IPS-18c (cell line): Measurements from ENCODE around the gene MRPL34.

Experiments used
- H3K4me3 ChIP-seq: 2 replicates; pipeline ENCODE4 v1.7.0; 2013; ENCODE audit warnings: low read depth, mild to moderate bottlenecking, low read length, moderate library complexity; ENCODE audit not compliant: insufficient read depth
- H3K9me3 ChIP-seq: one replicate; pipeline ENCODE4 v1.6.1; 2013; ENCODE audit warnings: mild to moderate bottlenecking, low read length, moderate library complexity; ENCODE audit not compliant: control insufficient read depth, insufficient read depth

Gene MRPL34

DNA sequence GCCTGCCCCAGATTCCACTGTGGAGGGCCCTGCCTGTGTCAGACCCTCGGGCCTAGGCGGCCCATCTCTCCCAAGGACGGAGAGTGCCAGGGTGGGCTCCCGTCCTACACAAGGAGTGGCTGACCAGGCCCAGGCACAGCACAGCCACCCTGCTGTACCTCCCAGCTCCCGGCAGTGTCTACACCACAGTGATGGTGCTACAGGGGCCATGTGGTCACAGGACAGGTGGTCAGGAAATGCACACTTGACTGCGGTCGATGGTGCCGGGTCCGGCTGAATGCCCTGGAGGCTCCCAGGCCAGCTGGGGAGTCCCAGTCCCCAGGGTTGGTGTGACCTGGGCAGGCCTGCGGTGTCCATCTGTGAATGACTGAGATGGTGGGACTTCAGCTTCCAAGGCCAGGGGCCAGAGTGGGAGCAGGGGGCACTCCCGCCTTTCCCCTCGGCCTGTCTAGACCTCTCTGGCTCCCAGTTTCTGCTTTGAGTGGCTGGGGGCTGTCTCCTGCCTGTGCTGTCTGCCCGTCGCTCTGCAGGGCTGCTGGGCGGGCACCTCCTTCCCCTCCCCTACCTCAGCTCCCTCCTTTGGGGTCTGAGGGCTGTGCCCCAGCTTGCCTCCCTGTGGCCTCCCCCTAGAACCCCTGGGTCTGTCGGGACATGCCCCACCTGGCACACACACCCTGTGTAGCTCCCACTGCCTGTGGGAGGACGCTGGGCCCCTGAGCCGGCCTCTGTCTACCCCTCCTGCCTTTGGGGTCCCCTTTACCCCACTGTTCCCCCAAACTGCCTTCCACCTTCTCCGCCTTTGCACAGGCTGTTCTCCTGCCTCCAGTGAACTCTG is 16.2 kb downstream of the MRPL34 start:
- Histone ChIP-seq H3K9me3 (no peaks in the 10 kb centered on the region), H3K4me3 (no peak overlapping the region)

DNA sequence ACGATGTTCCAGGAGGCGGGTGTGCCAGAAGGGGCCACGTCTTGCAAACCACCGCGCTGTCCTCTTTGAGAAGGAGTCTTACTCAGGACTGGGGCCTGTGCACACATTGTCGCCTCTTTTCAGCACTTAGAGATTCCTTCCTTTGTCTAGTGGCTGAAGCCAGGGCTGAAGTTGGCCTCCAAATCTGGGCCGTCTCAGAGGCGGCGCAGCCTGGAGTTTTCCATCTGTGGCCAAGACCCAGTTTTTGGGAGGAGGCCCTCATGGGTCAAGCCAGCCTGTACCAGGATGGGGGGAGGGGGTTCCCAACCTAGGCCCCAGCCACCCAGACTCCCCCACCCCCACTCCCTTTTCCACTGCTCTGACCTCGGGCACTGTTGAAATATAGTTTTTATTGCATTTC is 17.2 kb downstream of the MRPL34 start:
- Histone ChIP-seq H3K9me3 (no peaks in the 10 kb centered on the region), H3K4me3 (no peak overlapping the region)

DNA sequence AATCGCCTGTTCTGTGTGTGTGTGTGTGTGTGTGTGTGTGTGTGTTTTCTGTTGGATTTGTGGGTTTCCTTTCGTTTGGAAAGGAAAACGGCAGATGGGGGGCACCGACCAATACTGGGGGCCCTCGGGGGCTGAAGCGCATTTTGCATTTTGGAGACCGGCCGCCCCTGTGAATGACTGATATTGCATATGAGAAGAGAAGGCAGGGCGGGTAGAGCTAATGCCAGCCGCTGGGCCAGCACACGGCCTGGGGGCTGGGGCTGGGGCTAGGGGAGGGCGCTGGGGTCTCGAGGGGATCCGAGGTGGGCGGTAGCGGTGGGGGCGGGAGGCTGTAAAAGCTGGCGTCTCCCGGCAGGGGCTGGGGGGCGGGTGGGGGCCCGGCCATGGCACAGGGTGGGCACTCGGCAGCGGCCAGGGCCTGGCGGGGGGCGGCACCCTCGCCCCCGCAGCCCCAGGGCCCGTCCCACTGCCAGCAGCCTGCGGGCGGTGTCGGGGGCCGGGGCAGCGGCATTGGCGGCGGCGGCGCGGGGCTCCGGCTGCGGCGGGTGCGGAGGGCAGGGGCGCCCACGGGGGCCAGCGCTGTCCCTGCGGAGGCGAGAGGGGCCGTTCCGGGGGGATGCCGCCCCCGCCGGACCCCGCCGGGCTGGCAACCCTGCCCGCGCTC is 17.8 kb downstream of the MRPL34 start:
- Histone ChIP-seq H3K4me3 (no peak overlapping the region), H3K9me3 (peaks cover 3% of the 10 kb centered on the region)

GRCh38 chr19:17323964-17324332 is 18.3 kb downstream of the MRPL34 start:
- Histone ChIP-seq H3K9me3 (peaks cover 3% of the 10 kb centered on the region), H3K4me3 (no peak overlapping the region)

DNA sequence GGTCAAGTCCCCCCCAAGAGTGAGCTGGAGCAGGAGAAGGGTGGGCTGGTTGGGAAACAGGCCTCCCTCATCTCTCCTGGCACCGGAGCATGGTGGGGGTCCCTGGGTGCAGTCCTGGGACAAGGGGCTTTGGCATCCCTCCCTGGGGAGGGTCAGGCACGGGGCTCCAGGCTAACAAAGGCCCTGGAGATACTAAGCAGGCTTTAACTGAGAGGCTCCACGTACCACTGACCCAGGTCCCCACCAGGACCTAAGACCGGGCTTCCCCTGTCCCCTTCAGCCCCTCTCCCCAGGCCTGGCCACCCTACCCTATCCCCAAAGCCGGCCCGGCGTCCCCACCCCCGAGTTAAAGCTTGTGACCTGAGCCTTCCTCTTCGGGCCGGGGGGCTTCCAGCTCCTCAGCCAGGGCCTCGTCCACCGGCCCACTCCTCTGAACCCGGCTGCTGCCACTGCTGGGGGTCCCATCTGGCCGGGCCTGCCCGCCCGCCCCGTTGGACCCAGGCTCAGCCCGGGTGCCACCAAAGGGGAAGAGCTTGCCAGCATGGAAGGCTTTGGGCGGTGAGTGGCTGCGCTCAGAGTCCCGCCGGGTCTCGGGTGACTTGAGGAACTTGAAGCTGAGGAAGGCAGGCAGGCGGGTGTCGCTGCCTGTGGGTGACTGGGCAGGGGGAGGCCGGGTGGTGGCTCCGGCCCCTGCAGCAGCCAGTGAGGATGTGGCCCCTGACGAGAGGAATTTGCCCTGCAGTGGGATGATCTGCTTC is 18.9 kb downstream of the MRPL34 start:
- H3K4me3 ChIP-seq: no peak overlapping the region

GRCh38 chr19:17325133-17325532 is 19.5 kb downstream of the MRPL34 start:
- Histone ChIP-seq H3K9me3 (peaks cover 5% of the 10 kb centered on the region), H3K4me3 (no peak overlapping the region)

More for the DNA sequence above, 18.9 kb downstream of the MRPL34 start:
- H3K9me3 ChIP-seq: peaks cover 5% of the 10 kb centered on the region

DNA sequence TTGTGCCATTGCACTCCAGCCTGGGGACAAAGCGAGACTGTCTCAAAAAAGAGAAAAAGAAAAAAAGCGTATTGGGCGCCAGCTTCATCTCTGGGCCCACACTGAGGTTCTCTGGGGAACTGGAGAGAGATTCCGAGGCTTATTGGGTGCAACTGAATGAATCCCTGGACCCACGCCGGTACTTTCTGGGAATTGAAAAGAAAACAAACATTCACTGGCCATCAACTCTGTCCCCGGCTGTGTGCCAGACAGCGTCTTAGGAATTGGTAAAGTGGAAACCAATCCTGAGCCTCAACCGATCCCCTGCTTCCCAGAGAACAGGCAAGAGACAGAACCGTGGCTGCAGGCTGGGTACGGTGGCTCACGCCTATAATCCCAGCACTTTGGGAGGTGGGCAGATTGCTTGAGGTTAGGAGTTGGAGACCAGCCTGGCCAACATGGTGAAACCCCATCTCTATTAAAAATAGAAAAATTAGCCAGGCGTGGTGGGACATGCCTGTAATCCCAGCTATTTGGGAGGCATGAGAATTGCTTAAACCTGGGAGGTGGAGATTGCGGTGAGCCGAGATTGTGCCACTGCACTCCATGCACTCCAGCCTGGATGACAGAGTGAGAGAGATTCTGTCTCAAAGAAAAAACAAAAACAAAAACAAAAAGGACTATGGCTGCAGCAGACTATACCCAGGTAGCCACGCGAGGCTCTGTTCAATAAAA is 20.4 kb downstream of the MRPL34 start:
- Histone ChIP-seq H3K9me3 (peaks cover 5% of the 10 kb centered on the region), H3K4me3 (no peak overlapping the region)

- Histone ChIP-seq H3K4me3 (no peak overlapping the region), H3K9me3 (peaks cover 5% of the 10 kb centered on the region)
Observed at GRCh38 chr19:17326595-17326966, 20.9 kb downstream of the MRPL34 start.

DNA sequence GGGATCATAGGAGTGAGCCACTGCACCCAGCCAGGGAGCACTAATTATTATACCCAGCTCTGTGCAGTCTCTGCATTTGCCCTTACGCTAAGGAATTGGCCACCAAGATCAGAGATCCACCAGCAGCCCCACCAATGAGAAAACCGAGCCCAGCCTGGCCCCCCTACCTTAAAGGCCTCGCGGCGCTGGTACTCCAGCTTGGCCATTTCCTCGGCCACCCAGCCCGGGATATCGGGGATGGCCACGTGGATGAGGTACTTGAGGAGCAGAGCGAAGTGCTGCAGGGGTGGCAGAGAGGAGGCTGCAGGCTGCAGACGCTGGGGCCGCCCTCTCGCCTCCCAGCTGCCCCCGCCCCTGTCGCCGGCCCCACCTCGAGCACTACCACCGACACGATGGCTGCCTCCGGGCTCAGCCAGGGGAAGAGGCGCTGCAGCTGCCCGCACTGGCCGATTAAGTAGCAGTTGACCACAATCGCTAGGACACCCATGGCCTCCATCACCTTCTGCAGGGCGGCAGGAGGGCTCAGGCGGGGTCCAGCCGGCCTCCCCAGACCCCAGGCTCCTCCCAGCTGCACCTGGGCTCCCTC is 21.5 kb downstream of the MRPL34 start:
- Histone ChIP-seq H3K4me3 (peak overlapping the region; percentile 77), H3K9me3 (peaks cover 5% of the 10 kb centered on the region)

DNA sequence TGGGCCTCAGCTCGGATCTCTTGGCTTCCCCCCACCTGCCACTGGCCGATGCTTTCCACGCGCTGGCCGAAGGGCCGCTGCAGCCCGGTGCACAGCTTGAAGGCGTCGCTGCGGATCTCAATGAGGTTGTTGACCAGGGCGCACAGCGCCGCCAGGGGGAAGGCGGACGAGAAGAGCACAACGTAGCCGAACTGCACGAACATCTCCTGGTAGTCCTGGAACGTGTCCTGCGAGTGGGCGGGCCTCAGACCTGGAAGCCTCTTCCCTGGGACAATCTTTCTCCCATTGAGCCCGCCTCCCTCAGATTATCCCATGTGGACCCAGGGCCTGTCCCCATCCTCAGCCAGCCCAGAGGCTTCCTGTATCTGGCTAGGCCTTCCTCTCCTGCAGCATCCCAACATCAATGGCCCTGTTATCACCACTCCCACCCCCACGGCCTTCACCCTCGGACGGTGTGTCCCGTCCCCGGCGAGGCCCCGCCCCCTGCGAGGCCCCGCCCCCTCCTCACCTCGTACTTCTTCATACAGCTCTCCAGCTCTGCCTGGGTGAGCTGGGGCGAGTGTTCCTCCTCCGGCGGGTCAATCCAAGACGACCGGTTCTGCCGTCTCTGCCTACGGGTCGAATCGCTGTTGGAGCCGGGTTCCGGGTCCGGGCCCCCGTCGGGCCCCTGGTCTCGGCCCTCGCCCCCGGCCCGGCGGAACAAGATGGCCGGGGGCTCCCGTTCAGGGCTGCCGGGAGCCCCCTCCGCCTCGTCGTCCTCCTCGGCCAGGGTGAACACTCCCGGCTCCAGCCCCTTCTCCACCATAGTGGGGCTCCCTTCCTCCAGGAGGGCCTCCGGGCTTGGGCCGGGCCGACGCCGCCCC is 22.2 kb downstream of the MRPL34 start:
- peak overlapping the region; percentile 77 for H3K4me3 ChIP-seq
- peaks cover 5% of the 10 kb centered on the region for H3K9me3 ChIP-seq

DNA sequence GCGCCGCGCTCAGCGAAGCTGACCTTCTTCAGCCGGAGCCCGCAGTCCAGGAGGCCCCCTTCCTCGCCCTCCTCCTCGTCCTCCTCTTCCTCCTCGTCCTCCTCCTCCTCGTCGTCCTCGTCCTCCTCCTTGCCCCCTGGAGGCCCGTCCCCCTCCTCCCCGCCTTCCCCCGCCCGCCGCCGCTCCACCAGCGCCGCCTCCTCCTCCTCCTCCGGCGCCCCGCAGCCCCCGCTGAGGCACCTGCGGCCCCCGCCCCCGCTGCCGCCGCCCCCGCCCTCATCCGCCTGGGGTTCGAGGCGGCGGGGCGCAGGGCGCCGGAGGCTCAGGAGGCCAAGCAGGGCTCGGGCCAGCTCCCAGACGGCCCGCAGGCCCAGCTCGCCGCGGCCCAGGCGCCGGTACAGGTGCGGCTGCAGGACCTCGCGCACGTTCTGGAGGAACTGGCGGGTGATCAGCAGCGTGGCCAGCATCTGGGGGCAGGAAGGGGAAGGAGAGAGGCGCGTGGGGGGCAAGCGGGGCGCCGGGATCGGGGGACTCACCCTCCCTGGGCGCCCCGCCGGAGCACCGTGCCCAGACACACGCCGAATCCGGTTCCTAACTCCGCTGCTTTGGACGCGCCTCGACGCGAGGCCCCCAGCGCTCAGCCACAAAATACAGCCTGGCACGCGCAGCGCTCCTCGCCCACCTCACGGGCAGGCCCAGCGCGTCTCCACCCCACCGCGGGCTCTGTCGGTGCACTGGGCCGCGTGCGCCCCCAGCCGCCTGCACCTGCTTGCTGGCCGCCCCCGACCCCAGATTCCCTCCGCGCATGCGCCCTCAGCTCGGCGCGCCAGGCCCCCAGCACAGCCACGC is 23.1 kb downstream of the MRPL34 start:
- H3K4me3 ChIP-seq: peak overlapping the region; percentile 77

GRCh38 chr19:17329366-17330261 is 23.9 kb downstream of the MRPL34 start:
- H3K9me3 ChIP-seq: peaks cover 5% of the 10 kb centered on the region
- no peak overlapping the region for H3K4me3 ChIP-seq

More for the DNA sequence above, 23.1 kb downstream of the MRPL34 start:
- H3K9me3 ChIP-seq: peaks cover 5% of the 10 kb centered on the region

GRCh38 chr19:17330262-17331044 is 24.8 kb downstream of the MRPL34 start:
- Histone ChIP-seq H3K9me3 (peaks cover 5% of the 10 kb centered on the region), H3K4me3 (no peak overlapping the region)

DNA sequence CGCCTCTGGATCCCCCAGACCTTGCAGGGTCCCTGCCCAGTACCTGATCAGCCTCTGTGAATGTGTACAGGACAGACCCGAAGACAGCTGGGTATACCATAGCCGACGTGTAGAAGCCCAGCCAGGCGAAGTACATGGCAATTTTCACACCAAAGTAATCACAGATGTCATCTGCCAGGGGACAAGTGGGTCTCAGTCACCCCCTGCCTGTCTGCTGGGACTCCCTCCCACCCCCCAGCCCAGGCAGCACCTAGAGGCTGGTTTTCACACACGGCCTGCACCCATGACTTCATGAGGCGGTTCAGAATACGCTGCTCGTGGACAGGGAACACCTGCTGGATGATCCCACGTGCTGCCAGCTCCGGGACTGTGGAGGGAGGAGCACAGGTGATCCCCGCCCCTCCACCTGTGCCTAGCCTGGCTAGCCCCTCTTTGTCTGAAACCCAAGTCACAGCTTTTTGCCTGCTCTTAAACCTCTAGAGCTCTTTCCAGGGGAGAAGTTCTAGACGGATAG is 25.4 kb downstream of the MRPL34 start:
- no peak overlapping the region for H3K4me3 ChIP-seq
- H3K9me3 ChIP-seq: peaks cover 5% of the 10 kb centered on the region
